ENCODE results near the gene EPN1. TPM values are rescaled to one million over a fixed set of nuclear protein-coding genes. Genes with fewer than 3 reads are reported as not detected.

The EPN1 gene
- total and polyA plus RNA-seq, 11 donors = 125 to 377 (median 188) TPM

DNA sequence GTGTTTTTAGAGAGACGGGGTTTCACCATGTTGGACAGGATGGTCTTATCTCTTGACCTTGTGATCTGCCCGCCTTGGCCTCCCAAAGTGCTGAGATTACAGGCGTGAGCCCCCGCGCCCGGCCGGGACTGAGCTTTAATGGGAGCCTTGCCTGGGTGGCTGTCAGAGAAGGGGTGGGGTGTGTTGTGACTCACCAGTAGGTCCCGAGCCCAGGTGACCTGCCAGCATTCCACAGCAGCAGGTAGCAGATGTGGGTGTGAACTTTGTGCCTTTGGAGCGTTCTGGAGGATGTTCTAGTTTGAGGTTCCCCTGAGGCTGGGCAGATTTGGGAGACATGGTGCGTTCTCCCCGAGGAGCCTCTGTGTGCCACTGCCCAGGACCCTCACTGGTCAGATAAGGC lies 7.1 kb upstream of the EPN1 start:
- Histone ChIP-seq H3K27me3 (no peaks in the 10 kb centered on the region), H3K27ac (no peak overlapping the region), H3K9me3 (no peaks in the 10 kb centered on the region), H3K36me3 (peaks cover 0 to 95% (median 87%) of the 10 kb centered on the region in 9 donors), H3K4me1 (peaks cover 0 to 34% (median 0%) of the 10 kb centered on the region in 12 donors), H3K4me3 (no peak overlapping the region)
- TF ChIP-seq, protein P1, sequence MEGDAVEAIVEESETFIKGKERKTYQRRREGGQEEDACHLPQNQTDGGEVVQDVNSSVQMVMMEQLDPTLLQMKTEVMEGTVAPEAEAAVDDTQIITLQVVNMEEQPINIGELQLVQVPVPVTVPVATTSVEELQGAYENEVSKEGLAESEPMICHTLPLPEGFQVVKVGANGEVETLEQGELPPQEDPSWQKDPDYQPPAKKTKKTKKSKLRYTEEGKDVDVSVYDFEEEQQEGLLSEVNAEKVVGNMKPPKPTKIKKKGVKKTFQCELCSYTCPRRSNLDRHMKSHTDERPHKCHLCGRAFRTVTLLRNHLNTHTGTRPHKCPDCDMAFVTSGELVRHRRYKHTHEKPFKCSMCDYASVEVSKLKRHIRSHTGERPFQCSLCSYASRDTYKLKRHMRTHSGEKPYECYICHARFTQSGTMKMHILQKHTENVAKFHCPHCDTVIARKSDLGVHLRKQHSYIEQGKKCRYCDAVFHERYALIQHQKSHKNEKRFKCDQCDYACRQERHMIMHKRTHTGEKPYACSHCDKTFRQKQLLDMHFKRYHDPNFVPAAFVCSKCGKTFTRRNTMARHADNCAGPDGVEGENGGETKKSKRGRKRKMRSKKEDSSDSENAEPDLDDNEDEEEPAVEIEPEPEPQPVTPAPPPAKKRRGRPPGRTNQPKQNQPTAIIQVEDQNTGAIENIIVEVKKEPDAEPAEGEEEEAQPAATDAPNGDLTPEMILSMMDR (IDR thresholded peaks at IDR 0.05) = no peak
- no peak for TF ChIP-seq POLR2A (IDR thresholded peaks at IDR 0.05)
- ATAC-seq = no peak
- intact Hi-C loops (cut with DNase I) = no loop called here
- no peak for DNase-seq
- whole genome bisulfite sequencing, 4 donors = 56 to 60% (median 59%) methylated on average over 10 to 11 of the region's 11 CpGs

DNA sequence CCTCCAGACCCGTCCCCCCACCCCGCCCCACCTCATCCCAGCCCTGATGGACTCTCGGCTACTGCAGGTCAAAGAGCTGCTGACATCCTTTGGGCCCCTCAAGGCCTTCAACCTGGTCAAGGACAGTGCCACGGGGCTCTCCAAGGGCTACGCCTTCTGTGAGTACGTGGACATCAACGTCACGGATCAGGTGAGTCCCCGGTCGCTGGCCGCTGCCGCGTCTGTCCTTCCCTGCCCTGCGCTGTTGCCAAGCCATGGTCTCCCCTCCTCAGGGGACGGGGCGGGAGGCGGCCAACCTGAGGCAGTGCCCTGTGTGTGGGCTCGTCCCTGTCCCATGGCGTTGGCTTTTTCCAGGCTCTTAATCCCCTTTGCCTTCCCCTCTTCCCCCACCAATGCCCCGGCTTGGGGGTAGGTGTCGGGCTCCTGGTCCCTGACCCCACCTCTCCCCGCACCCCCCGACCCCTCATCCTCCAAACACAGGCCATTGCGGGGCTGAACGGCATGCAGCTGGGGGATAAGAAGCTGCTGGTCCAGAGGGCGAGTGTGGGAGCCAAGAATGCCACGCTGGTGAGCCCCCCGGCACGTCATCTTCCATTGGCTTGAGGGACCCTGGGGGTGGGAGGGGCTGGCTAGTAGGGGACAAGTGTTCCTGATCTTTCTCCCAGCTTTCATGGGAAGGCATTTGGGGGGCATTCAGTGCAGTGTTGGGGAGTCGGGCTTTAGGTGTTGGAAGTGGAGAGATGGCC lies 6.2 kb upstream of the EPN1 start:
- no peak for ATAC-seq
- no peak overlapping the region for H3K4me3 ChIP-seq
- intact Hi-C loops (cut with DNase I) = no loop called here
- no peak overlapping the region for H3K27ac ChIP-seq
- H3K4me1 ChIP-seq = peaks cover 0 to 37% (median 2%) of the 10 kb centered on the region in 12 donors
- H3K27me3 ChIP-seq = no peaks in the 10 kb centered on the region
- H3K9me3 ChIP-seq = no peaks in the 10 kb centered on the region
- H3K36me3 ChIP-seq = peaks cover 0 to 94% (median 85%) of the 10 kb centered on the region in 9 donors
- DNase-seq = no peak
- 86 to 90% (median 87%) methylated on average over 28 to 30 of the region's 30 CpGs for WGBS, 4 donors
- TF ChIP-seq, protein P1 (IDR thresholded peaks at IDR 0.05) = no peak
- TF ChIP-seq POLR2A (IDR thresholded peaks at IDR 0.05) = no peak

DNA sequence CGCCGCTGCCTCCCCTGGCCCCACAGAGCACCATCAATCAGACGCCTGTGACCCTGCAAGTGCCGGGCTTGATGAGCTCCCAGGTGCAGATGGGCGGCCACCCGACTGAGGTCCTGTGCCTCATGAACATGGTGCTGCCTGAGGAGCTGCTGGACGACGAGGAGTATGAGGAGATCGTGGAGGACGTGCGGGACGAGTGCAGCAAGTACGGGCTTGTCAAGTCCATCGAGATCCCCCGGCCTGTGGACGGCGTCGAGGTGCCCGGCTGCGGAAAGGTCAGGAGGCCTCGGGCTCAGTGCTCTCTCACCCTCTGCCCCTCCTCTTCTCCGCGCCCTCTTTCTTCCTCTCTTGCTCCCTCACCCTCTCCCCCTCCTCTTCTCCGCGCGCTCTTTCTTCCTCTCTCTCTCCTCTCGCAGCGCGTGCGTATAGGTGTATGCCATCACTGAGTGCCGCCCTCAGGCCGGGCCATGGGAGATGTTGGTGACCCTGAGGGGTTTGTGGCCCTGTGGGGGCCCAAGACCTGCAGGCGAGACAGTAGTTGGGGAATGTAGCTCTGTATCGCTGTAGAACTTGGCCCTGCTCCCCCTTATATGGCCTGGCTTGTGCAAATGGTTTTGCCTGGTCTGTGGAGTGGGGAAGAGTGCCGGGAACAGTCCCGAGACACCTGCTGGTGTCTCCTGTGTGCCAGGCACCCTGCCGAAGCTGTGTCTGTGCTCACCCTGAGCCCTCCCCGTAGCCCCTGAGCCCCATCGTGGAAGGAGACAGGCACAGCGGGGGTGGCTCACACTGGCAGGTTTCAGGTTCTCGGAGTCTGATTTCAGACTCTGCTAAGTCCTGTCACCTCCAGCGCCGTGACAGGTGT lies 5.4 kb upstream of the EPN1 start:
- Histone ChIP-seq H3K27ac (no peak overlapping the region), H3K27me3 (no peaks in the 10 kb centered on the region), H3K4me3 (no peak overlapping the region), H3K36me3 (peaks cover 0 to 90% (median 77%) of the 10 kb centered on the region in 9 donors), H3K9me3 (no peaks in the 10 kb centered on the region), H3K4me1 (peaks cover 0 to 46% (median 7%) of the 10 kb centered on the region in 12 donors)
- 83 to 86% (median 85%) methylated on average over 39 to 43 of the region's 43 CpGs for WGBS, 4 donors
- DNase-seq (no peak), ATAC-seq (no peak)
- intact Hi-C loops (cut with DNase I) = no loop called here
- TF ChIP-seq, protein P1 (IDR thresholded peaks at IDR 0.05) = no peak
- TF ChIP-seq POLR2A (IDR thresholded peaks at IDR 0.05) = no peak

Measured in heart left ventricle (tissue), 16 donors.